Measurements from ENCODE around the gene GALNT9. TPM values are rescaled to one million over a fixed set of nuclear protein-coding genes. Genes with fewer than 3 reads are reported as not detected.

Gene GALNT9
- total RNA-seq, 4 donors from 2014 or later = 0.17 to 0.58 (median 0.46) TPM

- H3K9me3 ChIP-seq = no peaks in the 10 kb centered on the region
- no peak for TF ChIP-seq POLR2AphosphoS5 (IDR thresholded peaks at IDR 0.05)
- TF ChIP-seq, protein P1, sequence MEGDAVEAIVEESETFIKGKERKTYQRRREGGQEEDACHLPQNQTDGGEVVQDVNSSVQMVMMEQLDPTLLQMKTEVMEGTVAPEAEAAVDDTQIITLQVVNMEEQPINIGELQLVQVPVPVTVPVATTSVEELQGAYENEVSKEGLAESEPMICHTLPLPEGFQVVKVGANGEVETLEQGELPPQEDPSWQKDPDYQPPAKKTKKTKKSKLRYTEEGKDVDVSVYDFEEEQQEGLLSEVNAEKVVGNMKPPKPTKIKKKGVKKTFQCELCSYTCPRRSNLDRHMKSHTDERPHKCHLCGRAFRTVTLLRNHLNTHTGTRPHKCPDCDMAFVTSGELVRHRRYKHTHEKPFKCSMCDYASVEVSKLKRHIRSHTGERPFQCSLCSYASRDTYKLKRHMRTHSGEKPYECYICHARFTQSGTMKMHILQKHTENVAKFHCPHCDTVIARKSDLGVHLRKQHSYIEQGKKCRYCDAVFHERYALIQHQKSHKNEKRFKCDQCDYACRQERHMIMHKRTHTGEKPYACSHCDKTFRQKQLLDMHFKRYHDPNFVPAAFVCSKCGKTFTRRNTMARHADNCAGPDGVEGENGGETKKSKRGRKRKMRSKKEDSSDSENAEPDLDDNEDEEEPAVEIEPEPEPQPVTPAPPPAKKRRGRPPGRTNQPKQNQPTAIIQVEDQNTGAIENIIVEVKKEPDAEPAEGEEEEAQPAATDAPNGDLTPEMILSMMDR (IDR thresholded peaks at IDR 0.05) = no peak
- no peak for TF ChIP-seq EP300 (IDR thresholded peaks at IDR 0.05)
- TF ChIP-seq POLR2A (IDR thresholded peaks at IDR 0.05; ENCODE audit: low read depth) = no peak
- peaks cover 10 to 18% (median 13%) of the 10 kb centered on the region in 4 donors for H3K4me1 ChIP-seq
- WGBS = 58% methylated on average over 13 of the region's 19 CpGs
- H3K36me3 ChIP-seq = no peaks in the 10 kb centered on the region
- H3K4me3 ChIP-seq = no peak overlapping the region
- no peak overlapping the region for H3K27ac ChIP-seq (replicated peaks in 1 of 4)
- peaks cover 0 to 60% (median 12%) of the 10 kb centered on the region in 4 donors for H3K27me3 ChIP-seq
- intact Hi-C loops (cut with DNase I) = no loop called here
- DNase-seq (ENCODE audit: extremely low spot score) = no peak
Measured at GRCh38 chr12:132289356-132290202, 39.8 kb downstream of the GALNT9 start.

GRCh38 chr12:132288516-132289215, 40.7 kb downstream of the GALNT9 start:
- intact Hi-C loops (cut with DNase I) = no loop called here
- WGBS = 87% methylated on average over 36 of the region's 37 CpGs
- H3K27me3 ChIP-seq = peaks cover 0 to 52% (median 9%) of the 10 kb centered on the region in 4 donors

GRCh38 chr12:132287391-132288238, 41.8 kb downstream of the GALNT9 start:
- no peak for DNase-seq (ENCODE audit: extremely low spot score)
- 79% methylated on average over 26 of the region's 36 CpGs for WGBS
- intact Hi-C loops (cut with DNase I) = no loop called here
- Histone ChIP-seq H3K4me1 (peaks cover 10 to 18% (median 13%) of the 10 kb centered on the region in 4 donors), H3K27me3 (peaks cover 0 to 53% (median 9%) of the 10 kb centered on the region in 4 donors), H3K27ac (replicated peaks in 1 of 4) (no peak overlapping the region), H3K4me3 (no peak overlapping the region), H3K9me3 (no peaks in the 10 kb centered on the region), H3K36me3 (no peaks in the 10 kb centered on the region)
- TF ChIP-seq POLR2AphosphoS5 (IDR thresholded peaks at IDR 0.05) (no peak), EP300 (IDR thresholded peaks at IDR 0.05) (no peak), POLR2A (IDR thresholded peaks at IDR 0.05; ENCODE audit: low read depth) (no peak)

More at GRCh38 chr12:132288516-132289215, 40.7 kb downstream of the GALNT9 start:
- H3K9me3 ChIP-seq = no peaks in the 10 kb centered on the region
- no peaks in the 10 kb centered on the region for H3K36me3 ChIP-seq
- DNase-seq (ENCODE audit: extremely low spot score) = no peak
- H3K27ac ChIP-seq (replicated peaks in 1 of 4) = no peak overlapping the region
- TF ChIP-seq EP300 (IDR thresholded peaks at IDR 0.05) (no peak), POLR2AphosphoS5 (IDR thresholded peaks at IDR 0.05) (no peak)
- TF ChIP-seq, protein P1 (IDR thresholded peaks at IDR 0.05) = no peak
- peaks cover 10 to 18% (median 13%) of the 10 kb centered on the region in 4 donors for H3K4me1 ChIP-seq
- no peak overlapping the region for H3K4me3 ChIP-seq

GRCh38 chr12:132286912-132287311, 42.5 kb downstream of the GALNT9 start:
- intact Hi-C loops (cut with DNase I) = no loop called here
- Histone ChIP-seq H3K36me3 (no peaks in the 10 kb centered on the region), H3K4me1 (peaks cover 10 to 18% (median 13%) of the 10 kb centered on the region in 4 donors), H3K9me3 (no peaks in the 10 kb centered on the region), H3K4me3 (no peak overlapping the region), H3K27me3 (peaks cover 0 to 59% (median 9%) of the 10 kb centered on the region in 4 donors), H3K27ac (replicated peaks in 1 of 4) (no peak overlapping the region)
- TF ChIP-seq EP300 (IDR thresholded peaks at IDR 0.05) = no peak
- TF ChIP-seq POLR2A (IDR thresholded peaks at IDR 0.05; ENCODE audit: low read depth) = no peak
- TF ChIP-seq POLR2AphosphoS5 (IDR thresholded peaks at IDR 0.05) = no peak
- TF ChIP-seq, protein P1 (IDR thresholded peaks at IDR 0.05) = no peak
- 88% methylated on average over 6 of the region's 23 CpGs for whole genome bisulfite sequencing
- no peak for DNase-seq (ENCODE audit: extremely low spot score)
